Right lung (tissue), 5 donors: ENCODE measurements around the gene SUN1. TPM values are rescaled to one million over a fixed set of nuclear protein-coding genes. Genes with fewer than 3 reads are reported as not detected.

Experiments
- DNase-seq, 2 donors: peaks; one replicate each; pipeline ENCODE4 v3.0.0-alpha.2; 2013
- polyA plus RNA-seq, 5 donors: library from polyadenylated mRNA; unstranded; fragments of 120-200 nt; gene quantifications; one replicate each; pipeline versions ENCODE4 v1.2.1 to v1.2.3, GENCODE V29; 2013; ENCODE audit warnings: inconsistent platforms in 1 of 5, low replicate concordance in 1 of 5; ENCODE audit not compliant: insufficient read length in 5 of 5, insufficient read depth in 1 of 5

SUN1 gene
- polyA plus RNA-seq, 5 donors: 127 to 183 (median 156) TPM

- DNase-seq: no peak
Measured at GRCh38 chr7:889391-889790, 57.1 kb downstream of the SUN1 start.

- DNase-seq: no peak
Measured at GRCh38 chr7:890868-891267, 58.6 kb downstream of the SUN1 start.

- no peak for DNase-seq
Measured at GRCh38 chr7:891291-891690, 59.0 kb downstream of the SUN1 start.

DNA sequence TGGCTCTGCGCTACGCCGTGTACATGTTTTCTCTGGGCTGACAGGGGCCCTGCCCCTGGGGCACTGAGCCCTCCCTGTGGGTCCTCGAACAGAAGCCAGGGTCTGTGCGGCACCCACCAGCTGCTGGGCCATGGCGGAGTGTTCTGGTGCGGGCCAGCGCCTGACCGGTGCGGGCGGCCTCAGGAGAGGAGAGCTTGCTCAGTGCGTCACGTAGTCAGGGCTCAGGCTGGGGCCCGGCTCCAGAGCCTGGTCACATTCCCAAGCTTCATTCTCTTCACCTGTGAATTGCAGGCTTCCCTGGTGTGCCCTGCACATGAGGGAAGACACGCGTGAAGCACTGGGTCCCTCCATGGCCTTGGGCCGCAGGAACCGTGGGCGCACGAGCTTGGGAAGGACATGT is 59.5 kb downstream of the SUN1 start:
- no peak for DNase-seq

DNA sequence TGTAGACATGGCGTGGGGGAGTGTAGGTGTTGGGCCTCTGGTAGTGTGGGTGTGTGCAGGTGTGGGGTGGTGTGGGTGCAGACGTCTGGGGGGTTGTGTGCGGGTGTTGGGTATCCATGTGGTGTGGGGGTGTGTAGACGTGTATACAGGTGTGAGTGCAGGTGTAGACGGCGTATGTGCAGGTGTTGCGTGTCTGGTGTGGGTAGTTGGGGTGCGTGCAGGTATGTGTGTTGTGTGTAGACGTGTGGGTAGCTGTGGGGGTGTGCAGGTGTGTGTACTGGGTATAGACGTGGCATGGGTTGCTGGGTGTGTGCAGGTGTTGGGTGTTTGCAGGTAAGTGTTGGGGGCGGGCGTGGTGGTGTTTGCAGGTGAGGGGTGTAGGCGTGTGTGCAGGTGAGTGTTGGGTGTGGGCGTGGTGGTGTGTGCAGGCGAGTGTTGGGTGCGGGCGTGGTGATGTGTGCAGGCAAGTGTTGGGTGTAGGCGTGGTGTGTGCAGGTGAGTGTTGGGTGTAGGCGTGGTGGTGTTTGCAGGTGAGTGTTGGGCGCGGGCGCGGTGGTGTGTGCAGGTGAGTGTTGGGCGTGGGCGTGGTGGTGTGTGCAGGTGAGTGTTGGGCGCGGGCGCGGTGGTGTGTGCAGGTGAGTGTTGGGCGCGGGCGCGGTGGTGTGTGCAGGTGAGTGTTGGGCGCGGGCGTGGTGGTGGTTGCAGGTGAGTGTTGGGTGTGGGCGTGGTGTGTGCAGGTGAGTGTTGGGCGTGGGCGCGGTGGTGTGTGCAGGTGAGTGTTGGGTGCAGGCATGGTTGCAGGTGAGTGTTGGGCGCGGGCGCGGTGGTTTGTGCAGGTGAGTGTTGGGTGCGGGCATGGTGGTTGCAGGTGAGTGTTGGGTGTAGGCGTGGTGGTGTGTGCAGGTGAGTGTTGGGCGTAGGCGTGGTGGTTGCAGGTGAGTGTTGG is 60.6 kb downstream of the SUN1 start:
- no peak for DNase-seq

DNA sequence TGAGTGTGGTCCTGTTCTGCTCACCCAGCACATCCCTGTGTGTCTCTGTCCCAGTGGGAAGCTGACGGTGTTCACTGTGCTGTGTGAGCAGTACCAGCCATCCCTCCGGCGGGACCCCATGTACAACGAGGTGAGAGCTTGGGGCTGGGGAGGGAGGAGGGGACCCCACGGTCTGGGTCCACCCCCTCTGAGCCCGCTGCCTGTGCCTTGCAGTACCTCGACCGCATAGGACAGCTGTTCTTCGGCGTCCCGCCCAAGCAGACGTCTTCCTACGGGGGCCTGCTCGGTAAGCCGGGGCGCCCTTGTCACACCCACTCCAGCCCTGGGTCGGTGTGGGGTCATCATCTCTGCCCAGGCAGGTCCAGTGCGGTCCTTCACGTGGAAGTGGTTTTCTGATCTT is 61.4 kb downstream of the SUN1 start:
- no peak for DNase-seq

- no peak for DNase-seq
Measured at GRCh38 chr7:894164-894867, 62.0 kb downstream of the SUN1 start.

DNA sequence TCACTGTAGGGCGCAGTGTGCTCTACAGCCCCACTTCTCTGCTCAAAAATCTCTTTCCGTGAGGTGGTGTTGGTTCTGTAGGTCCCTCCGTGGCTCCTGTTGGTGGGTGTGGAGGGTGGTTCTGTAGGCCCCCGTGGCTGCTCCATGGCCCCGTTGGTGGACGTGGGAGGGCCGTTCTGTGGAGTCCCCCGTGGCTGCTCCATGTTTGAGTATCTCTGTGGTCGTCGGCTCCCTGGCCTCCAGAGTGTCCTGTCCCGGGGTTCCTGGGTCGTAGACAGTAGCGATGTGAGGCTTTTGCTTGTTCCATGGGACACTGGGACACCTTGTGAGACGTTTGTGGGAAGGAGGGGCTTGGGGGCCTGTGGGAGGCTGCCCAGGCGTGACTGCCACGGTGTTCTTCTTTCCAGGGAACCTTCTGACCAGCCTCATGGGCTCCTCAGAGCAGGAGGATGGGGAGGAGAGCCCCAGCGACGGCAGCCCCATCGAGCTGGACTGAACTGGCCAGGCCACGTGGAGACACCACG is 62.7 kb downstream of the SUN1 start:
- DNase-seq: no peak

DNA sequence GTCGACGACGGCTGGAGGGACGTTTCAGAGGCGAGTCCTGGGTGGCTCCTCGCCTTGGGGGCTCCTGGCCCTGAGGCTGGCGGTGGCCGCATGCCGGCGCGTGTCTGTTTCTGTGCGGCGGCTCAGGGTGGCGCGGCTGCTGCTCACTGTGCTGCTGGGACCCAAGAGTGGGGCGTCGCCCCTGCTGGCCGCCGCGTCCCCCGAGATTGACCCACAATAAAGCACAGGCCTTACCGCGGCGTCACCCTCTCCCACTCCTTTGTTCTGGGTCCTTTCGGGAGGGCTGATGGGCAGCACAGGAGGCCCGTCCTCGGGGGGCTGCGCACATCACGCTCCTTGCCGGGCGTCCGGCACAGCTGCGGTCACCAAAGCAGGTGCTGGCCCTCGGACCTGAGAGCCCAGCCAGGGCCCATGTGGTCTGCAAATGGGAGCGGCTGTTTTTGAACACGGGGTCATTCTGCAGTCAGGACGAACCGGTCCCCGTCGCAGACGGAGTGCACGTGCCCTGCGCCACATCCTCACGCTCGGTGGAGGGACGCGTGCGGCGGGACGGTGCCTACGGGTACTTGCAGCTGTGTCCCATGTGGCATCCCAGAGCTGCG is 63.3 kb downstream of the SUN1 start:
- DNase-seq: no peak

GRCh38 chr7:896346-897075 is 64.2 kb downstream of the SUN1 start:
- DNase-seq: no peak

DNA sequence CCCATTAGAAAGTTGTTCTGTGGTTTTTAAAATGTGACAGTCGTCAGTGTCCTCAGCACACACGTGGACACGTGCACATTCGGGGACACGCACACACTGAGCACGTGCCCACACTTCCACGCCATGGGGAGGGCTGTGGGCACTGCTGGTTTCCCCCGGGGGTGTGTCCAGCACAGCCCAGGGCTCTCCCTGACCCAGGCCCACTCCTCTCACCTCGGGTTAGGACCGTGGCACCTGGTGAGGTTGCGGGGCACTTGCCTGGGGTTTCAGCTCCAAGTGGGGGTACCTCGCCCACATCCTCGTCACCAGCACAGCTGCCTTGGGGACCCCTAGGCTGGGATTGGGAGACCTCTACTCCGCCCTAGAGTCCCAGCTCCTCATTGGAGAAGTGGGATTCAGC is 64.8 kb downstream of the SUN1 start:
- DNase-seq: no peak

DNA sequence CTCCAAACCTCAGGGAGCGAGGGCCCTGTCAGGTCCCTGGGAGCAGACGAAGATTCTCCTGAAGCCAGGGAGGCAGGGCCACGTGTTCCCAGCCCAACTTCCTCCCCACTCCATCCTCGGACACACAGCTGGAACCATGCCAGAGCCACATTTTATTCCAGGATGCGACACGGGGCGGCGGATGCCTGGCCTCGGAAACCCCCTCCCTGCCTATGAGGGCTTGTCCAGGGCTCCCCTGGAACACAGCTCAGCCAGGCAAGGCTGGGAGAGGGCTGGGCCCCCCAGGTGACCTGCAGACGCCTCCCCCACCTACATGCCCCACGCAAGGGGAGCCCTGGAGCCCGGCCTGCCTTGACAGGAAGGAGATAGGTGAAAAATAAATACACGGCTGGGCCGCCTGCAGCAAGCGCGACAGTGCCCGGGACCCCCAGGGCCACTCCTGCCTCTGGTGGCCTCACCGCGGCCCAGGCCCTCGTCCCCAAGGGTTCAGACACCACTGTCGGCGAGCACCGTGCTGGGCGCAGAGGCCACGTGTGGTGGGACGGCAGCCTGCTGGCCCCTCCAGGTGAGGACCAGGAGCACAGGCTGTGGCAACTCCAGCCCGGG is 65.6 kb downstream of the SUN1 start:
- DNase-seq: peak; percentile 47 to 49

- DNase-seq: no peak
Measured at GRCh38 chr7:898460-898854, 66.2 kb downstream of the SUN1 start.

DNA sequence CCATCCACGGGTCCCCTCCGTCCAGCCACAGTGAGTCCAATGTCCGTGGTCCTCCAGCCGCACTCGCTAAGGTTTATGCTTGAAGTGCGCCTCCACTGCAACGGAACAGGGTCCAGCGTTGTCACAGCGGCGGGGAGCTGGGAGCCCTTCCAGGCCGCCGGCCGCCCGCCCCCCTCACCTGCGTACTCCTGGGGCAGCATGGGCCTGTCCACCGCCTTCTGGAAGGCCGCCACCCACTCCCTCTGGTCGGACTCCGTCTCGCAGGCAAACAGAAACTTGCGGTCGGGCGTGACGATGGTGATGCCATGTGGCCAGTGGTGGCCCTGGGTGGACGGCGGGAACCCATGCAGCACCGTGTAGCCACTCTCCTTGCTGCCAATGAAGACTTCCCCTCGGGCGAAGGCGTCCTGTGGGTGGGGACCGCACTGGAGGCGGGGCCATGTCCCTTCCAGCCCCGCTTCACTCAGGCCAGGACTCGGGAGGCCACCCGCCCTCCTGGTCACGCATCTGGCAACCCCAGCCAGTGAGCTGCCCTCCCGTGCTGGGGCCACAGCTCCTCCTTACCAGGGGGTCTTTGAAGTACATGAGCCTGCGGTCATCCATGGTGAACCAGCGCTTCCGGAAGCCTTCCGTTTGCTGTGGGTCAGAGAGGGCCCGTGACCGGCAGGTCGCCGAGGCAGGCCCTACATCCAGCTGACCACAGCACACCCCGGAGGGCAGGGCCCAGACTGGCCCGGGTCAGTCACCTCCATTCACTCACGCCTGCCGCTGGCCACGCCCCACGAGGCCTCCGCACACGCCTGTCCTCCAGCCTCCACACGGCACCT is 66.8 kb downstream of the SUN1 start:
- DNase-seq: no peak

GRCh38 chr7:899806-900205 is 67.5 kb downstream of the SUN1 start:
- no peak for DNase-seq

DNA sequence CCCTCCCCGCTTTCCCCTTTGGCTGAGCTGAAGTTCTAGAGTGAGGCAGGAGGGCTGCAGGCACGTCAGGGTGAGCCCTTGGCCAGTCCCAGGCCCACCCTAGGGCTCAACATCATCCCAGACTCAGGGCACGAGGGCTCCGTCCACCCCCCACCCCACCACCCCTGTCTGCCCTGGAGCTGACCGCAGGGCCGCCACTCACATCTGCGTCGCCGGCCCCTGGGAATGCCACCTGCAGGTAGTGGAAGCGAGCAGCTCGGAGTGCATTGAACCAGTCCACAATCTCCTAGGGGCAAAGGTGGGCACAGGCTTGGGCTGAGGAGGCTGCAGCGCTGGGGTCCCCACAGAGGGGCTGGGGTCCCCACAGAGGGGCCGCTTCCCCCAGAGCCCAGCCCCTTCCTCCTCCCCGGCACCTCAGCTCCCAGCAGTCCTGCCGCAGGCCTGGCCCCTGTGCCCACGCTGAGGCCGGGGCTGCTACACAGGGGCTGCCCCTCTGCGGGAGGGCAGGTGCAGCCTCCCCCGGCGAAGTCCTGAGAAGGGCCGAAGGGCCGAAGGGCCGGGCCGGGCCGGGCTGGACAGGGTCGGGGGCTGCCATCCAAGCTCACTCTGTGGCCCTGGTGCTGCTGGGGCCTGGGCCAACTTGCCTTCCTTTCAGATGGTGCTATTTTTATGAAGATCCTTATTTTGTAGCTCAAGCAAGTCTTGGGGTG is 68.2 kb downstream of the SUN1 start:
- no peak for DNase-seq

GRCh38 chr7:901041-901387 is 68.7 kb downstream of the SUN1 start:
- DNase-seq: no peak

DNA sequence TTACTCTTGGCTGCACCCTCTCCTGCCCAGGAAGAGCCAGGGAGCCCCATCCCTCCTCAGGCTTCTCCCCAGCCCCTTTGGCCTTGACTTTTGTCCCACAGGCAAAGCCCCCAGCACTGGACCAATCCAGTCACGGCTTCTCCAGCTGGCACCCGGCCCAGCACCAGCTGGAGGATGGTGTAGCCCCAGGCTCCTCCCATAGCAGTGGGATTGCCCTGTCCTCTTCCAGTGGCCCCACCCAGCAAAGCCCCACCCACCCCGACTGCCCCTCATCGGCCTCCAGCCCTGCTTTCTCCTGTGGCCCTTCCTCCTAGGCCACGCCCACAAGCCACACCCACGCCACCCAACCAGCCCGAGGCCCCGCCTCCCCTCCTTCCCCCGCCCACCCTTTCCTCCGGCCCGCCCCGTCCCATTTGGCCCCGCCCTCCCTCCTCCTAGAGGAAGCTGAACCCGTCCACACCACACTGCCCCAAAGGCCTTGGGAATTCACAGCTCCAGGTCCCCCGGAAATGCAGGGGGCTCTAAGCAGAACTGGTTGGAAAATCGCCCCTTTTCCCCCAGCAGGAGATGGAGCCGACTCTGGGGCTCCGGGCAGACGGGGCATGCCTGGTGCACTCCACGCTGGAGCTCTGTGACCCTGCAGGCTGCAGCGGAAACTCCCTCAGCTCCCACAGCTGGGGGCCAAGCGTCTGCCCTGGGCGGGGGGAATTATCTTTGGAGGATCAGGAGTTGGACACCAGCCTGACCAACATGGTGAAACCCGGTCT is 69.3 kb downstream of the SUN1 start:
- peak; percentile 57 to 68 for DNase-seq

GRCh38 chr7:902996-903395 is 70.7 kb downstream of the SUN1 start:
- no peak for DNase-seq
